GM18517 (cell line): Measurements from ENCODE around the gene CRIP3.
"Not testable (repeated sequence)": the region's sequence is repeated elsewhere in the genome, so short reads cannot be mapped to it uniquely, and the experiment has no call there.

Experiments
- ATAC-seq: cut with Tn5 transposase; IDR thresholded peaks from one replicate; pipeline ENCODE4 v1.9.1; 2021; ENCODE audit warnings: mild to moderate bottlenecking, moderate library complexity; ENCODE audit not compliant: unreplicated experiment

CRIP3 gene

DNA sequence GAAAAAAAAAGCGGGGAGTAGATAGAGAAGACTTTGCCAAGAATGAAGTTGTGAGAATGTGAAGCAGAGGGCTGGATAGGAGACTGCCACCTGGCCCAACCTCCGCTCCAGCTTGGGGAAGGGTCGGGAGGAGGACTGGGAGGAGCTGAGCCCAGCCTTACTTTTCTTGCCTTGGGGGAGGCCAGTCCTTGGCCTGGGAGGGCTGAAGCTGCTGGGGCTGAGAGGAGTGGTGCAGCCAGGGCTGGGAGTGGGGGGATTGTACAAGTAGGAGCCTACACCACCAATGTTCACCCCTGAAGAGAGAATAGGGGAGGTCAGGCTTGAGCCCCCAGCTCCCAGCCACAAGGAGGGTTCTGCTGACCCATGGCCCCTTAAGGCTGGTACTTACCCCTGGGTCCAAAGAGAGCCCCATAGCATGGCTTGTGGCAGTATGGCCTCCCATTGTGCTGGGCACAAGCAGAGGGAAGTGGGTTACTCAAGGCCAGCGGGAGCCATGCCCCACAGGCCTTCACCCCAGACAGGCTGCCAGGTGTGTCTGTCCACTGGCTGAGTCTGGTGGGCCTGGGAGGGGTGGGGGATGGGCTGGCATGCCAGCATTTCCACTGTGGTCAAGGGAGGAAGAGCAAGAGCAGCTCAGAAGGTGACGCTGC is 1.1 kb downstream of the CRIP3 start:
- no peak for ATAC-seq

DNA sequence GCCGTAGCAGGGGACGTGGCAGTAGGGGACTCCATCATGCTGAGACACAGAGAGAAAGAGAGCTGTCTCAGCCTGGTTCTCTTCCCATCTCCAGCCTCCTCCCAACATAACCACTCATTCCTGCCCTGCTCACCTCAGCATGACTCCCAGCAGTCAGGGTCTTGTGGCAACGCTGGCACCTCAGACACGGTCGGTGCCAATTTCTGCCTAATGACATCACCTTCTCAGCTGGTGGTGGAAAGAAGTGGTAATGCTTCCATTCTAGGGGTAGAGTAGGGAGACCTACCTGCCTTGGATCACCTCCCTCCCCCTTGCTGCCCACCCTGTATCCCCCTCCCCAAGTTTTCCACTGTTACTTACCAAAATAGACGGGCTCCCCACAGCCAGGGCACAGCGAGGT is 2.5 kb downstream of the CRIP3 start:
- no peak for ATAC-seq

DNA sequence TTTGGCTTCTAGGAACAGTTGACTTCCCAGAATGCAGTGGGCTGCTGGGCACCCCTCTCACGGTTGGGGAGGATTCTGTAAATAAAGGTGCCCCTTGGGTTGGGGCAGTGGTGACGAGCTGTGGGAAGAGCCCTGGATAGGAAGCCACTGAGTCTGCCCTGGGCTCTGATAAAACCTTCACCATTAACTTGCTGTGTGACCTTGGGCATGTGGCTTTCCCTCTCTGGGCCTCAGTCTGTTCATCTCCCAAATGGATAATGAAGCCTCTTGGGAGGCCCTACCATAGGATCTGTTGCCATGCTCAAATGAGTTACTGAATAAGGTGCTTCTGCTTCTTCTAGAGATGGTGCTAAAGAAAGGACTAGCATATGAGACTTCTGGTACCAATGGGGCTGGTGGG is 3.7 kb downstream of the CRIP3 start:
- ATAC-seq, result no peak

DNA sequence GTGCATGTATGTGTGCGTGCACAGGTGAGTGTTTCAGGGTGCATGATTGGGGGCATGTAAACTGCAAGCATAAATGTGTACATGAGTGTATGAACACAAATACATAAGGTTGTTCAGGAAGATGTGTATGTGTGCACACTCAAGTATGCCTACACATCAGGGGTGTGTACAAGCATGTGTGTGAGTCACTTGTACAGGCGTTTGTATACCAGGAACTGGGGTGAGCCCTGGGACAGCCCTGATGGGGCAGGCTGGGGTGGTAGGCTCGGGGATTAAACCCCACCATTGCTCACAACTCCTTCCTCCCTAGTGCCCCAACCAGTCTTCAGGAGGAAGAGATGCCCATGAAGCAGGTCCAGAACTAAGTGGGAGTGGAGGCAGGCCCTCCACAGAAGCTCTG is 4.3 kb downstream of the CRIP3 start:
- no peak for ATAC-seq

DNA sequence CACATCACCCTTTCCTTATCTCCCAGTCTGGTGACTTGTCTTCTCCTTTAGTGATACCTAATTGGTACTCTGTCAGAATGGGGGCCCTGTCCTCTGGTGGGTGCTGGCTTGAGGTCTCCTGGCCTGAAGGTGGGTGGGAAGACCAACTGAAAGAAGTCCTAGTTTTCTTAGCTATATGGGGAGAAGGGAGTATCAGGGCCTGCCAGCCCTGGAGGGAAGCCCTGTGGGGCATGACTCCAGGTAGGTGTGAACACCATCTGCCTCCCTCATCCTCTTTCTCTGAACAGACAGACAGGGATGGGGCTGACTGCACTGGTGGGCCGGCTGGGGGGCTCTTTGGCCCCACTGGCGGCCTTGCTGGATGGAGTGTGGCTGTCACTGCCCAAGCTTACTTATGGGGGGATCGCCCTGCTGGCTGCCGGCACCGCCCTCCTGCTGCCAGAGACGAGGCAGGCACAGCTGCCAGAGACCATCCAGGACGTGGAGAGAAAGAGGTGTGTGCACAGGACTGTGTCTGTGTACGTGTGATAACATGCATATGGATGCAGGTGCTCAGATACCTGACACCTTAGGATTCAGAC is 4.8 kb downstream of the CRIP3 start:
- ATAC-seq, result no peak

DNA sequence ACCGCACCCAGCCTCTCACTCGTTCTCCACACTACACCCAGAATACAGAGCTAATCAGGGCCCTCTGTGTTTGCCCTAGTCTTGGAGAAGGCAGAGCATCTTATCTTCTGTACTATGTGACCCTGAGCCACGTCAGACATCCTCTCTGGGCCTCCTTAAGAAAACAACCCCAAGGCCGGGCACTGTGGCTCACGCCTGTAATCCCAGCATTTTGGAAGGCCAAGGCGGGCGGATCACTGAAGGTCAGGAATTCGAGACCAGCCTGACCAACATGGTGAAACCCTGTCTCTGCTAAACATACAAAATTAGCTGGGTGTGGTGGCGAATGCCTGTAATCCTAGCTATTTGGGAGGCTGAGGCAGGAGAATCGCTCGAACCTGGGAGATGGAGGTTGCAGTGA is 5.6 kb downstream of the CRIP3 start:
- not testable (repeated sequence) for ATAC-seq

DNA sequence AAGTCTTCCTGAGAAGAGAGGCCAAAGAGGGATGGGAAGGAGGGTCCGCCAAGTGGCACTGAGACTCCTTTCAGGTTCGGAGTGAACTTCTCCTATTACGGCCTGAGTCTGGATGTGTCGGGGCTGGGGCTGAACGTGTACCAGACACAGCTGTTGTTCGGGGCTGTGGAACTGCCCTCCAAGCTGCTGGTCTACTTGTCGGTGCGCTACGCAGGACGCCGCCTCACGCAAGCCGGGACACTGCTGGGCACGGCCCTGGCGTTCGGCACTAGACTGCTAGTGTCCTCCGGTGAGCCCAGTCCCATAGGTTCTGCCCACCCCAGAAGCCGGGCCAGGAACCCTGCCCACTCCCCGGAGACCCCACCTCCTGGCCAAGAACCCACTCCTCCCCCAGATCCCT is 6.5 kb downstream of the CRIP3 start:
- ATAC-seq, result no peak

DNA sequence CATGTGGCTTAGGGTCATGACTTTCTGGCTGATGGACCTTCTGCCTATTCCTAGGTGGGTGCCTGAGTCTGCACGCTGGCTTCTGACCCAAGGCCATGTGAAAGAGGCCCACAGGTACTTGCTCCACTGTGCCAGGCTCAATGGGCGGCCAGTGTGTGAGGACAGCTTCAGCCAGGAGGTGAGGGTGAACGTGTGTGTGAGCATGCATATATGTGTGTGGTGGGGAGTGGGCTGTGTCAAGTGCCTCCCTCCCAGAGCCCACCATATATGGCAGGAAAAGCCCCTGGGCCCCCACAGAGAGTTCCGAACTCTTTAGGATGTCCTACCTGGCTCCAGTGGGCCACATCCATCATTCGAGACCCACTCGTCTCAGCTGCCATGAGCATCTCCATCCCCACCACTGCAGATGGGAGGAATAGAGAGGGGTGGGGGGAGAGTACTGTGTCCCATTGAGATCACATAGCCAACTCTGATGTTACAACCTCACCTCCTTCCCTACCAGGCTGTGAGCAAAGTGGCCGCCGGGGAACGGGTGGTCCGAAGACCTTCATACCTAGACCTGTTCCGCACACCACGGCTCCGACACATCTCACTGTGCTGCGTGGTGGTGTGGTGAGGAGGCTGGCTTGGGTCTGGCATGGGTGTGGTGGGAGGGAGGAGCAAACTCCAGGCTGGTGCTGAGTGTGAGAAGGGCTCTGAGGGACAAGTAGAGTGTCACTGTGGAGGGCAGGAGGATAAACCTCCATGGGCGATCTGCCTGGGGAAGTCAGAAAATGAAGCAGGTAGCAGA is 7.3 kb downstream of the CRIP3 start:
- ATAC-seq, result no peak

DNA sequence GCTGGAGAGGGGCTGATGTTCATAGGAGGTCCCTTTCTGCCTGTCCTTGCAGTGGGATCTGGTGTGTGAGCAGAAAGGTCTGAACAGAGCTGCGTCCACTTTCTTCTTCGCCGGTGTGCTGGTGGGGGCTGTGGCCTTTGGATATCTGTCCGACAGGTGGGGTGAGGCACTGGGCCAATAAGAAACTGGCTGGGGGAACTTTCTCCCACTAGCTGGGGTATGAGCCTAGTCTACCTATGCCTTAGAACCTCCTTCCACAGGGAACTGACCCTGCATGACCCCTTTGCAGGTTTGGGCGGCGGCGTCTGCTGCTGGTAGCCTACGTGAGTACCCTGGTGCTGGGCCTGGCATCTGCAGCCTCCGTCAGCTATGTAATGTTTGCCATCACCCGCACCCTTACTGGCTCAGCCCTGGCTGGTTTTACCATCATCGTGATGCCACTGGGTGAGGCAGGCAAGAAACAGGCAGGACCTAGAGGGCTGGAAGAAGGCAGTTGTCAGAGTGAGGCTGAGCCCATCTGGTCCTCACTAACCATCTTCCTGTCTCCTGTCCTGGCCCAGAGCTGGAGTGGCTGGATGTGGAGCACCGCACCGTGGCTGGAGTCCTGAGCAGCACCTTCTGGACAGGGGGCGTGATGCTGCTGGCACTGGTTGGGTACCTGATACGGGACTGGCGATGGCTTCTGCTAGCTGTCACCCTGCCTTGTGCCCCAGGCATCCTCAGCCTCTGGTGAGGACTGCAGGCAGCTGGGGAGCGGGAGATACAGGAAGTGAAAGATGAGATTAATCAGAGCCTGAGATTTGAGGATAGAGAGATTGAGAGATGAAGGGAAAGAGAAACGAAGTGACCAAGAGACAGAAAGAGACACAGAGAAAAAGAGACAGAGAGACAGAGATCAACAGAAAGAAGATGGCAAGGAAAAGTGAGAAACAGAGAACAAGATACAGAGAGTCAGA is 9.0 kb downstream of the CRIP3 start:
- no peak for ATAC-seq

DNA sequence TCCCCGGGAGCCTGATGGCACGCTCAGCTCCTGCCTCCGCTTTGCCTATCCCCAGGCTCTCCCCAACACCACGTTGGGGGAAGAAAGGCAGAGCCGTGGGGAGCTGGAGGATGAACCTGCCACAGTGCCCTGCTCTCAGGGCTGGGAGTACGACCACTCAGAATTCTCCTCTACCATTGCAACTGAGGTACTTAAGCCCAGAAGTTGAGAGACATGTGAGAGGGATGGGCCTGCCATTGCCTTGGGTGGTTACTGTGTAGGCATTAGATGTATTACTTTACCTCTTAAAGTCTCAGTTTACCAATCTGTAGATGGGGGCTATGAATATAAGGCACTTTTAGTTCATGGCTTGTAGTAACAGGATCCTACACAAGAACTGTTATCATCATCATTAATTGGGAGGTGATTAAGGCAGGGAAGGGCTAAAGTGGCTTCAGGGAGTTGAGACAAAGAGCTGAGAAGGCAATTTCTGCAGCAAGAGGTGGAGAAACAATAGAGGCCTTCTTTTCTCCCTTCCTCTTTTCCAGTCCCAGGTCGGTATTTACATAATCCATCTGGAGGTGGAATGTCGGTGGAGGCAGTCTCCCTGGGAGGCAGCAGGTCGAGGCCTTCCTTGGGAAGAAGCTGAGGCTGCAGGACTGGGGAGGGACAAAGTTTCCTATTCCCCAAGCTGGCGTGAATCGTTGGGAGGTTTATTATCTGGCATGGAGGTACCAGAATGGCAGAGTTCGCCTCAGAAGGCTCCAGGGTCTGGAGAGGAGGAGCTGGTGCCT is 9.9 kb downstream of the CRIP3 start:
- no peak for ATAC-seq

DNA sequence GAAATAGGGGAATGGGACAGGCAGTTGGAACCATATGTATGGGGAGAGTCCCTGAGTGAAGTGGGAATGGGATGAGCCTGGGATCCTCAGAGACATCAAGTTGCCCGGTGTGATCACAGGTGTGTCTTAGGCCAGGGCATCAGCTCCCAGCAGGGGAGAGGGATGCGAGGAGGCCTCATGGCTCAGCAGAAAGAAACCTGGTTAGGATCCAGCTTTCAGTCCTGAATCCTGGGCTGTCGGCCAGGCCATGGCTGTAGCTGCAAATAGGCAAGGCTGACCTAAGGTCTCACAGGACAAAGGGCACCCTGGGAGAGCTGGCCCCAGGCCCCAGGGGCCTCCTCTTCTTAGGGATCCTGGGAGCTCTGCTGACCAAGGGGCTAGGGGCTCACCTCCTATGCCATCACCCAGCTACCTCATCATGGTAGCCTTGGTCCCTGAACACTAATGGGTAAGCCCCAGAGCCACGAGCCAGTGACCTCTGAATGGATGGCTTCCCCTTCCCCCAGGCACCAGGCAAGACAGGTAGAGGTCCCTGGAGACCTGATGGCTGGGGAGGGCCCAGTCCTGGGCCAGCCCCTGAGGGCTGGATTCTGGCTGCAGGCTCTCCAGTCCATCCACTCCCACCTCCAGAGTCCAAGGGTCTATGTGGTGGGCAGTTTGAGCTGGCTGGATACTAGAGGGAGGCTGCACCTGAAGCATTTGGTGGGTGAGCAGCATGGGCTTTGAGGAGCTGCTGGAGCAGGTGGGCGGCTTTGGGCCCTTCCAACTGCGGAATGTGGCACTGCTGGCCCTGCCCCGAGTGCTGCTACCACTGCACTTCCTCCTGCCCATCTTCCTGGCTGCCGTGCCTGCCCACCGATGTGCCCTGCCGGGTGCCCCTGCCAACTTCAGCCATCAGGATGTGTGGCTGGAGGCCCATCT is 10.7 kb downstream of the CRIP3 start, which contains the start of gene SLC22A7:
Gene SLC22A7 (plus strand): TSS at position 617 of the 921 bp plus-strand sequence. CDS start 99 bp downstream, at position 716.
- ATAC-seq, result no peak

DNA sequence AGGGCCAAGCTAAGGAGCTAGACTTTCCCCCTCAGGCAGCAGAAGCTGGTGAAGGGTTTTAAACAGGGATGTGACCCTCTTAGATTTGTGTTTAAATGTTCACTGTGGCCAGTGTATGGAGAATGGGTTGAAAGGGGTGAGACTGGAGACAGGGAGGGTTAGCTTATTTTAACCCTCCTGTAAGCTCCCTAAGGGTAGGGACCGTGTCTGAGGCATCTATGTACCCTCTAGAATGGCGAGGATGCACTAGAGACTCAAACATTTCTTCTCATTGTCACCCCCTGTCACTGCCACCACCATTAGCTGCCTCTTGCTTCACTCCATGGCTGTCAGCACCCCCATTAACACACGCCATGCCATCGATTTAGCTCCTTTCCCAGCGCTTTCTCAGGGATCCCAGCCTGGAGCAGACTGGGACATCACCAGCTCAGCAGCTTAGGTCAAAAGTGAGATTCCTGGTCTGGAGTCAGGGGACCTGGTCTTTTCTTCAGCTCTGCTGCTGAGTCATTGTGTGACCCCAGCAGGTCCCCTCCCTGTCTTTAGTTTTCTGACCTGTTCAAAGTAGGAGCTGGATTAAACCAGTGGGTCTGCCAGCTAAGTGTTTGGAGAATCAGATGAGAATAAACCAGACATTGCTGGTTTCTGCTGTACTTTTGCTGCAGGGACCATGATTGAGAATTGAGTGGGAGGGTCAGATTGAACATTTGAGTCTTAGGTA is 11.7 kb downstream of the CRIP3 start:
- ATAC-seq, result no peak

DNA sequence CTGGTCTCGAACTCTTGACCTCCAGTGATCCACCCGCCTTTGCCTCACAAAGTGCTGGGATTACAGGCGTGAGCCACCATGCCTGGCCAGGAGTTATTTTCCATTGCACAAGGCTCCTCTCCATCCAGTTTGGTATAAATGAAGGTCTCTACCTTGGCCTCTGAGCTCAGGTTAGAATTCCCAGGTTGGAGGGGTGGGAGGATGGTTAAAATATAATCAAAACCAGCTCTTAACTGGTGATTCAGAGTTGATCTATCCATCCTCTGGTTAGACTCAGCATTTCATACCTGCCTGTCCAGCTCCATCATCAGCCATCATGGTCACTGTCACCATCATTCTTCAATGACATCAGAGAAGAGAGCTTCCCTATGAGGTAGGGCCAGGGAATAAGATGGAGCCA is 13.2 kb downstream of the CRIP3 start:
- ATAC-seq, result no peak

DNA sequence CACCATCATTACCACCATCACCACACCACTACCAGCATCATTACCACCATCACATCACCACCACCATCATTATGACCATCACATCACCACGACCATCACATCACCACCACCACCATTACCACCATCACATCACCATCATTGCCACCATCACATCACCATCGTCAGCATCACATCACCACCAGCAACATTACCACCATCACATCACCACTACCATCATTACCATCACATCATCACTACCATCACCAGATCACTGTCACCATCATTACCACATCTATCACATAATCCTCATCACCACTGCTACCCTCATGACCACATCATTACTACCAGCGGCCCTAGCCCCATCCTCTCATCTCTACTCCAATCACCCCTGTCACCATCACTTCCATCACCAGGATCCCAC is 14.1 kb downstream of the CRIP3 start:
- ATAC-seq, result no peak

DNA sequence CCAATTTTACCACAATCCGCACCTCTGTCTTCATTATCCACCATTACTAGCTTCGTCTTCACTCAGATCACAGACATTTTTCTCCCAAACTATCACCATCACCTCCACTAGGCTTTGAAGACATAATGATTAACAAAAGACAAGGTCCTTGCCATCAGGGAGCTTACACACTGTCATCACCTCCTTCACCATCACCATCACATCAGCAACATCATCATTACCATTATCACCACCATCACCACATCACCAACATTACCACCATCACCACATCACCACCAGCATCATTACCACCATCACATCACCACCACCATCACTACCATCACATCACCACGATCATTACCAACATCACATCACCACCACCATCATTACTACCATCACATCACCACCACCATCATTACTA is 14.9 kb downstream of the CRIP3 start:
- ATAC-seq, result no peak

DNA sequence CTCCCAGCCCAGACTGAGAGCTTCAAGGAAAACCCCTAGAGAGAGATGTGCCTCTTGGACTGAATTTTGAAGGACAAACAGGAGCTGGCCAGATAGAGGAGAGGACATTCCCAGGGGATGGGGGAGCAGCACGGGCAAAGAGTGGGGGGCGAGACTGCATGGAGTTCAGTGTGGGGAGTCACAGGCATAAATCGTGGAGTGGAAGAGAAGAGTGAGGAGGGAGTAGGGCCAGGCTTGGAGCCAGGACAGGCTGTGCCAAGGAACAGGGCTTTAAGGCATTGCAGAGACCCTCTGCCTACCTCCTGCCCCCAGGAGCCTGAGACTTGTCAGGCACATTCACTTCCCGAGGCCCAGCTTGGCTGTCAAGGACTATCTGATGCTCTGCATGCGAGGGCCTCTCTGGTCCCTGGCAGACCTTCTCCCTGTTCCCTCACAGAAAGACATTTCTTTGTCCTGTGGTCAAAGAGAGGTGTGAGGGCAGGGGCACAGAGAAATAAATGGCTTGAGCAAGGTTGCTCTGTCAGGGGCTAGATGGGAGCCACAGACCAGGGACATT is 15.8 kb downstream of the CRIP3 start:
- no peak for ATAC-seq

DNA sequence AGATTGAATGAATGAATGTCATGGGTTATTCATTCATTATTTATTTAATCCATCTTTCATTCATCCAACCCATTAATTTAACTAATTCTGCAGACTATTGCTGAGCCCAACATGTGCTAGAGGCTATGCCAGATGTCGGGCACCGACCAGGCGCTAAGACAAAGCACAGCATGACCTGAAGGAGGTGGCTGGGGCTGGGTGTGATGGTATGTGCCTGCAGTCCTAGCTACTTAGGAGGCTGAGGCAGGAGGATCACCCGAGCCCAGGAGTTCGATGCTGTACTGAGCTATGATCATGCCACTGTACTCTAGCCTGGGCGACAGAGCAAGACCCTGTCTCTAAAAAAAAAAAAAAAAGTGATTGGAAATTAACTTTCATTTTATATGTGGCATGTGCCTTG is 16.3 kb downstream of the CRIP3 start:
- no peak for ATAC-seq

DNA sequence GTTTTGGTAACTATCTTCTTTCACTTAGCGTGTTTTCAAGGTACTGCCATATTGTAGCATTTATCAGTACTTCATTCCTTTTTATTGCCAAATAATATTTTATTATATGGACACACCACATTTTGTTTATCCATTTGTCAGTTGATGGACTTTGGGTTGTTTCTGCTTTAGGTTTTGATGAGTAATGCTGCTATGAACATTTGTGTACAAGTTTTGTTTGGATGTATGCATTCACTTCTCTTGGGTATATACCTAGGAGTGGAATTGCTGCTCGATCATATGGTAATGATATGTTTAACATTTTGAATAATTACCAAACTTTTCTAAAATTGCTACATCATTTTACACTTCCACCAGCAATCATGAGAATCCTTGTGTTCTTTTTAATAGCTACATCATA is 16.9 kb downstream of the CRIP3 start:
- no peak for ATAC-seq
